ENCODE measurements around the gene MPZL3.

MPZL3 gene

DNA sequence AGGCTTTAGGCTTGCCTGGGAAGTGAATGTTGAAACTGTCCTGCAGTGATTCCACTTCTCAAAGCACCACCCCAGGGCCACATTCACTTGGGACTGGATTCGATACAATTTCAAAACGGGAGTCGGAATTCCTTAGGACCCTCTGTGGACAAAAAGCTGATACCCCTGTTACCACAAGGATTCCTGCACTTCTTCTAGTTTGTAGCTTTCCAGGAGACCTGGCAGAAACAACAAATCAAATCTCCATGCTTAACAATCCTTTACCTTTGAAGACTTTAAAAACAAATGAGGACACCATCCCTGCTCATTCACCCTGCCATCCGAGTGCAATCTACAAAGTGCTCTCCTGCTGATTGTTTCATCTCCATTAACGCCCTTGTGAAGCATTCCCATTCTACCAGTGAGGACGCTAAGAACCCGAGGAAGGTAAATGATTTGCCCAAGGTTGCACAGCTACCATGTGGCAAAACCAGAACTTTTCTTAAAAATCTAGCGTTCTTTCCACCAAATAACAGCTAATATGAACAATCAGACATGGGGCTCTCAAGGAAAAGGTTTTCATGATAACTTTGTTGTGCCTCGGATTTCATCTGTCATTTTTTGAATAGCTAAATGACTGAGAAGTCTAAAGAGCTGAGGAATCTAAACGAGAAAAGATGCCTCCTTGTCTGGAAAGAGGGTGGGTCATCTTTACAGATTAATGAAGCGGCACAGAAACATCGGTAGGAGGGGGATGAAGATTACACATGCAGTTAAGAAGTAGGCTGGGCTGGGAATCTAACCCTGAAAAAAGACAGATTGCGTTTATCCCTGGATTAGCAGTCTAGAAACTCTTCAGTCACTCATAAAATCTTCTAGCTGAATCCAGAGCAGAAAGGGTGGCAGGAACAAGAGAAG lies 12.7 kb upstream of the MPZL3 start:
- DNase-seq = no peak

DNA sequence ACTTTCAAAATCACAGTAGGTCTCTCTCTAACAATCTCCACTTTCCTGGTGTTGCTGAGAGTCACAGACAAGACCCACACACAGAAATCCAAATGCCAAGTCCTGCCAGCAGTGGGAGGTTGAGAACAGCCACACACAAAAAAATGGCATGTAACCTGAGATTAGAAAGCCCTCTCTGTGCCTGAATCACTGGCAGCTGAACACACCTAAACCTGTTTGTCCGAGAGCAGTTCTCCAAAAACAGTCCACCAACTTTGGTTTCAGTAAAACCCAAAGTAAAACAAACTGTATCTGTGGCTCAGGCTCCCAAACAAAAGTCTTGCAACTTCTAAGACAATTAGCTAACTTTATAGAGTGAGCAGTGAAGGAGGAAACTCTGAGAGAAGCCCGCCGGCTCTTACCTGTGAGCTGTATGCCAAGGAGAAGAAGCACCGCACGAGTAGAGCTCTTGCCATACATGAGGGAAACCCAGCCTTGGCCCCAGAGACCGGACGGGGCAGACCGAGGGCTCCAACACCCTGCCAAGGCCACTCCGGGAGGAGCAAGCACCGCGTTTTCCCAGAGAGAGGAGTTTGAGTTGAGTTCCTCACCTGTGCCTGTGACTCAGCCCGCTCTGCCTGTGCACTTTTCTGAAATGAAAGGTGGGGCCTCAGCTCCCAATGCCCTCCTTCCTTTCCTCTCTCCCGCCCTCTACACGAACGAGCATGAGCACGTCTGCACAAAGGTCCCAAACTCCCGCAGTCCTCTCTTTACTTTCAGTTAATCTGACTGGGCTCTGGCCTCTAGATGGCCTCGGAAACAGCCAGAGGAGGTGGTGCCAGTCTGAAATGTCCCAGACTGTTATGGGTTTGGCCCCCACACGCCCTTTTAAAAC lies 11.8 kb upstream of the MPZL3 start, which contains the start of gene MPZL2:
TSS of gene MPZL2 (minus strand) at position 603 of the 874 bp plus-strand sequence. CDS start at position 459, 144 bp downstream.
- peak; percentile 41 to 44 for DNase-seq

DNA sequence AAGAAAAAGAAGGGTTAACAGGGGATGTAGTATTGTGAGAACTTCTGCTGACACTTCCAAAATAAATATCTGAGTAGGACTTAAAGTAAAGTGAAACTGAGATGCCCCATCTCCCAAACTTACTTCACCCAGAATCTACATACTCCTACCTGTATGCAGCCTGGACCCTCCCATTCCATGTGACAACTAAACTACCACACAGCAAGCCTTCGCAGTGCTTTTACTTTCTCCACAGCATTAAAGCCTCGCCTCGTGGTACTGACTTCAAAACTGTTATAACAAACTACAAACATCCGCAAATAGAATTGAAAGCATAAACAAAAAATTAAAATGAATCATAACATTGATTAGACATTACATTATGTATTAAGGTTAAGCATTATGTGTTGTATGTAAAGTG lies 10.9 kb upstream of the MPZL3 start:
- no peak for DNase-seq

DNA sequence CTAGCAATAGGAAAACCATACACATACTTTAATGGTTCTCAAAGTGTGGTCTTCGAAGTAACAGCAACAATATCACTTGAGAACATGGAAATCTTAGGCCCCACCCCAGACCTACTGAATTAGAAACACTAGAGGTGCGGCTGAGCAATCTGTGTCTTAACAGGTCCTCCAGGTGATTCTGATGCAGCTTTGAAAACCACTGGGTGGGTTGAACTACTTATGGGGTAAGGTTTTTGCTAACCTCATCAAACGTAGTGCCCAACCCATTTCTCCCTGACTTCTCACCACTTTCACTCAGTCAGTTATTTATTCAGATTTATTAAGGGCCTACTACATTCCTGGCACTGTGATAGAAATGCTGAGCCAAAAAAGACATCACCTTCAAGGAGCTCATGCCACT lies 8.2 kb upstream of the MPZL3 start:
- DNase-seq = no peak

DNA sequence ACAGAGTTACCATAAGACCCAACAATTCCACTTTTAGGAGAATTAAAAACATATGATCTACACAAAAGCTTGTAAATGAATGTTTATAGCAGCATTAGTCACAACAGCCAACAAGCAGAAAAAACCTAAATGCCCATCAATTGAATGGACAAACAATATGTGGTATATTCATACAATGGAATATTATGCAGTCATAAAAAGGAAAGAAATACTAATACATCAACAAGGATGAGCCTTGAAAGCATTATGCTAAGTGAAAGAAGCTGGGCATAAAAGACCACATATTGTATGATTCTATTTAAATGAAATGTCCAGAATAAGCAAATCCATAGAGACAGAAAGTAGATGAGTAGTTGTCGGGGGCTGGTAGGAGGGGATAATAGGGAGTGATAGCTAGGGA lies 7.0 kb upstream of the MPZL3 start:
- DNase-seq = no peak

DNA sequence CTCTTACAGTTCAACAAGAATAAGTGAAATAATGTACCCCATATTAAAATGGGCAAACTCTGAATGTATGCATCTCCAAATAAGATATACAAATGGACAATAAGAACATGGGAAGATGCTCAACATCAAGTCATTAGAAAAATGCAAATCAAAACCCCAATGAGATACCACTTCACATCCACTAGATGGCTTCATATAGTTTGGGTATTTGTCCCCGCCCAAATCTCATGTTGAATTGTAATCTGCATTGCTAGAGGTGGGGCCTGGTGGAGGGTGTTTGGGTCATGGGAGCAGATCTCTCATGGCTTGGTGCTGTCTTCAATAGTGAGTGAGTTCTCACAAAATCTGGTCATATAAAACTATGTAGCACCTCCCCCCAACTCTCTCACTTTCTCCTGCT lies 6.2 kb upstream of the MPZL3 start:
- no peak for DNase-seq

DNA sequence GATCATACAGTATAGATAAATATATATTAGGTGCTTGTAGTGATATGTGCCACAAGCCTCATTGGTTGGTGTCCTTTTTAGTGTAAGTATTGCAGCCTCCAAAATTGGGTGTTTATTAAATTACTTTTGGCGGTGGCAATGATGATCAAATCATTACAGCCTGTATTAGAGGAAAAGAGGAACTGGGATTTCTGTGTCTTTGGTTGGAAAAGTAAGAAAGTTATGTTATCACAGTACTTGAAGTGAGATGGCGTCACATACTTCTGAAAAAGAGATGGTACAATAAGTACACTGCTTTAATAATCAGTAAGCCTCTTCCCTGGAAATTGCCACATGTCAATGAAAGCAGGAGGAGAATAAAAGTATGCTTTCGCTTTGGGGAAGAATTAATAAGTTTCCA lies 523 bp upstream of the MPZL3 start:
- no peak for DNase-seq

DNA sequence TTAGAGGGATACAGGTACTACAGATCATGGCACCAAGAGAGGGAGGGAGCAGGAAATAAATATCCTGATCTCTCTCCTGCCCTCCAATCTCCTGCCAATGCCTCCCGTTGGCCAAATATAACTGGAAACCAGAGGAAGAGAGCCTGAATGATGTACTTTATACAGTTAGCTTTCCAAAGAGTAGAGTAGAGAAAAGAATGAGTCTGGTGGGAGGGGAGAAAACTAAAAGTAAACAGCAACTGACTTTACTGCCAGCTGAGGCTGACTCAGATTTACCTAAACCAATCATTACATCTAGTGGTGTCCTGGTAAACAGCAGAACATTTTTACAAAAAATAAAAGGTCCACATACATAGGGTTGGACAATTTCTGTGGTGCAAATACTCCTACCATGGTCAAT lies 5.1 kb downstream of the MPZL3 start:
- no peak for DNase-seq

DNA sequence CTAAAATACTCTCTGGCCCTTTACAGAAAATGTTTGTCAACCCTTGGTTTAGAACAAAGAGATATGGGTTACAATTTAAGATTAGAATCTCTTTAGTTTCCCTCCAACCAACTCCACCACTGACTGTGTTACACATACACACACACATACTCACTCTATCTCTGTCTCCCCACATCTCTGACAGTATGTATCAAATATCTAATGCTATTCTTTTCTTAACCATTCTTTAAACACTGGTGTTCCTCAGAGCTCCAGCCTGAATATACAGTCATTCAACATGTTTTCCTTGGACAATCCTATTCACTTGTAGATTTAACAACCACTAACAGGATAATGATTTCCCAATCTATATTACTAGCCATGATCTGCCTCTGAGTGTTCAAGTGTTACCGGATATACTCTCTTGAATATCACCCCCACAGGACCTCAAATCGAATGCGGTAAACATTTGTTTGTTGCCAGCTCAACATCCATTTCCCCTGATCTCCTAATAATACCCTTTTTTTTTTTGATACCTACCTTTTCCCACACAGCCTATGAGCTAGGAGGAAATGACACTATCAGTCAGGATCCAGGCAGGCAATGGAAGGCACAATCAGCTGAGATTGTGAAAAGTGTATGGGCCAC lies 6.1 kb downstream of the MPZL3 start:
- DNase-seq = no peak

DNA sequence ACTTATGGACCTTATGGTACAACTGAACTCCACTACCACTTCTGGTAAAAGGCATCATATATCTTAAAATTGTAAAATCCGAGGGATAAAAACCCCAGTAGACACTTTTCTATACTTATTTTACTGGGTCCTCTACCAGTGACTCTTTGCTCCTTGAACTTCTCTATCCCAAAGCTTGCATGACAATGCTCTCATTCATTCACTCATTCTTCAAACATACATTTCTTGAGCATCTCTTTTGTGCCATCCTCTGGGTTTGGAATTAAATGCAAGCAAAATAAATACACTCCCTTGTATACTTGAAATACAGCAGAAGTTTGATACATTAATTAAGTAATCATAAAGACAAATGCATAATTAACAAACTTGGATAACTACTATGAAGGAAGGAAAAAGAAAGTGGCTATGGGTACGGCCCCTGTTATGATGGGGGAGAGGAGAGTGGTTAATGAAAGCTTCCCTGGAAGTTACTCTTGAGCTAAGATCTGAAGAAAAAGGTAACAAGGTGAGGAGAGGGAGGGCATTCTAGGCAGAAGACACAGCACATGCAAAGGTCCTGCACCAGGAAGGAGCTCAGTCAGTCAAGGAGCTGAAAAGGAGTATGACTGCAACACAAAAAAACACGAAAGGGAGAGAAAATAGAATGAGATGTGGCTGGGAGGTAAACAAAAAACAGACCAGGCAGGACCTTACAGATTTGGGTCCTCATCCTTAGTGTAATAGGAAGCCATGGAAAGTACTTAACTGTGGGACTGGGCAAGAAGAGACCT lies 8.0 kb downstream of the MPZL3 start:
- DNase-seq = no peak

DNA sequence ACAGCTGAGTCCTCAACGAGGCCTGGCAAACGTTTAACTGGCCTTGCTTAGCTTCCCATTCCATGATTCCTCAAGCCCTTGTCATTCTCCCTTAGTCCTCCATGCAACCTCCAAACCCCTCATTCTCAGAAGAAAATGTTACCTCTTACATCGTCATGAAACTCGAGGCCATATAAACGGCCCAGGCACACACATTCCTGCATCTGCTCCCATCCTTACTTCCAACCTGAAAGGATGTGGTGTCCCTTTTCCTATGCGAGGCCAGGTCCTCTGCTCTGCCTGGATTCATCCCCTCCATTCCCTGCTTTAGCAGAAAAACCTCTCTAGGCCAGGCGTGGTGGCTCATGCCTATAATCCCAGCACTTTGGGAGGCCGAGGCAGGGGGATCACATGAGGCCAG lies 9.0 kb downstream of the MPZL3 start:
- DNase-seq = no peak

DNA sequence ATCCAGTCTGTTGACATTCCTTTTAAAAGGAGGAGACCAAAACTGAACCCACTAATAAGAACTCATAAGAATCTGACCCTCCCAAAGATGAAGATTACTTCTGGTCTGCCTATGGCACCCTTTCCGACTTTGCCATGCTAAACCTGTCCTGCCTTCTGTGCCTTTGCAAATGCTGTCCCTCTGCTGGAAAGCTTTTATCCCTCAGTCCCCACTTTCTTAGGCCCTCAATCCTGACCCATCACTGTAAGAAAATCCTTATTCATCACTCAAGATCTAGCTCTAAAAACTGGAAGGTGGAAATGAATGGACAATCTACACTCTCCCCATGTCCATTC lies 10.4 kb downstream of the MPZL3 start:
- DNase-seq = no peak

DNA sequence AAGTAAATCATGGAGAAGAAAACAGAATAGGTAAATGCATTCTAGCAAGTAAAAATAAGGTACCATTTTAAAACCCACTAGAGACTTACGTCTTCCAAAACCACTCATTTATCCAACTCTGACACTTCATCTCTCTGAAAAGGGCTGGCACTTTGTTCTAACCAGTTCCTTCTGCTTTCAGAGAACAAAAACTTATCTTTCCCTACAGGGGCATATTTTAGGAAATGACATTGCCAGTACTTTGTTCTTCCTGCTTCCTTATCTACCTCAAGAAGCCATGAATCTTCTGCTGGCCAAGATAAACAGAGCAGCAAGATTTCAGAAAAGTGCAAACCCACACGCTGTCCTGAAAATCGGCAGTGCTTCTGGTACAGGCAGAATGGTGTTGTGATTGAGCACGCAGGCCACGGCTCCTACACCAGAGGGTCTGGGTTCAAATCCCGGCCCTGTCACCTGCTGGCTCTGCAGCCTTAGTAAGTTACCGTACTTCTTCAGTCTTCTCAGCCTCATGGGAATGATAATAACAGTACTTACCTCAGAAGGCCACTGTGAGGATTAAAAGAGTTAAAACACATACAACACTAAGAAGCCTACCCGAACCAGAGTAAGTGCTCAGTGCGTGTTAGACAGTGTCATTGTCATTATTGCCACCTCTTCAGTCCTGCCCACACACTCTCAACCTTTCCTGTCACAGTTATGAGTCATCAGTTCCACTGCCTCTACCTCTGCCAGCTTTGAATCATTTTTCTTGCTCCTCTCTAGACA lies 11.0 kb downstream of the MPZL3 start:
- DNase-seq = peak; percentile 60 to 72

DNA sequence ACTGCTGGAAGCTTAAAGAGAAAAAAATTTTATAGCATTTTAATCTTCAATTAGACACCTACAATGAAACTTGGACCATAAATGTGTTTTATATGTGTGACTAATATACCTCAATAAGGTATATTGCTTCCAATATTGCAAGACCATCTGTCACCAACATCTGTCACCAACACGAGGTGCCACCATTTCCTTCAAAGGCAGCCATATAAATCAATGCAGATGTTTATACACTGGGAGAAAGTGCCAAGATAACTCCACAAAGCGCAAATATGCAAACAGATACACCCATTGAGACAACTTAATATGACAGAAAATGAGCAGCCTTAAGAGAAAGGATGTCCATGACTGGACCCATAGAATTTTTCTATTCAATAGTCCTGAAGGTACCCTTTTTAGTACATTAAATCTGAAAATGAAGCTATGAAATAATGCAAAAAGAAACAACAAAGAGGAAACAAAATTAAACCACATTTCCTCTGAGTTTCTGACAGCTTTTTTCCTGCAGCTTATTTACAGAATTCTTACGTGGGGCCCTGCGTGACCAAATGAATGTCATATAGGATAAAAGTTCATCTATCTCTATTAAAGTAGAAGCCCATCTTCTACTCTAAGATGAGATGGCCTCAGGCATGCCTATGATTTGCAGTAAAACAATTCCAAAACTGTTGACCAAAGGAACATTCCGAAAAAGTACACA lies 12.5 kb downstream of the MPZL3 start:
- no peak for DNase-seq

DNA sequence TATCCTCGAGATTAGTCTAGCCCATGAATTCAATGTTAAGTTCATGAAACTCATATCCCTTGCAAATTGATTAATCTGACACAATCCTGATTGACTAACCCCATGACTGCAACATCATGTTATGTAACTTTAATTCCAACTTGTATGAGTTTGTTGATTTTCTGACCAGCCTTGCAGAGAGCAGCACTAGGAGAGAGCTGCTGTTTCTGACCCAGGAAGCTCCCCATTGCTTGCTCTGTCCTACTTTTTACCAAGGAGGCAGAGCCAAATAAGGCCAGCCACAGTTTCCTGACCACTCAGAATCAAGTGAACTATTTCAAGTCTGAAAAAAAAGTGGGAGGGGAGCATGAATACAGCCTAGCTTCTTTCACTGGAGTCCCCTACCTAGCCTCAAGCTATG lies 13.2 kb downstream of the MPZL3 start:
- no peak for DNase-seq

DNA sequence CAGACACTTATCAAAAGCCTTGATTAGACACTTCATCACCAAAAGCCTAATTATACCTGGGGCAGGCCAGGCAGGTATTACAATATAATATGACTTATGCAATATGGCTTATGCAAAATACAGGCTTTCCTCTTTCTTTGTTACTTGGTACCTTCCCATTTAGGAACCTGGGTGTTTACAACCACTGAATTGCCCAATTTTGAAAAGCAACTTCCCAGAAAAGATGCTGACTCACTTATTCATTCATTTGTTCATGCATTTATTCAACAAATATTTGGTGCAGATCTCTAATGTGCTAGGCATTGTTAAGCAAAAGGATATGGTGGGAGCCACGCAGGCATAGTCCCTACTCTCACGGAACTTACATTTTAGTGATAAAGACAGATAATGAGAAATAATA lies 13.7 kb downstream of the MPZL3 start:
- DNase-seq = no peak

DNA sequence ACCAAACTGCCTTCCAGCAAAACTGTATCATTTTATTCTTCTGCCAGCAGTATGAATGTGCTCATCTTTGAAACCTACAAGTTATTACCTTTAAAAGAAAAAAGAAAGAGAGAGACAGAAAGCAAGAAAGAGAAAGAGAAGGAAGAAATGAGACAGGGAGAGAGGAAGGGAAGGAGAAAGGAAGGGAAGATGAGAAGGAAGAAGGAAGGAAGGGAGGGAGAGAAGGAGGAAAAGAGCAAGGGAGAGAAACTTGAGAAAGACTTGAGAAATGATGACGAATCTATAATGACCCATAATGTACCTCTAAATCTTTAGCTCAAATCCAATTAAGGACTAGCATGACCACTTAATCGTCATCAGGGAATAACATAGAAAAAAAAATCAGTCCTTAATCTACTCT lies 16.0 kb downstream of the MPZL3 start:
- no peak for DNase-seq

DNA sequence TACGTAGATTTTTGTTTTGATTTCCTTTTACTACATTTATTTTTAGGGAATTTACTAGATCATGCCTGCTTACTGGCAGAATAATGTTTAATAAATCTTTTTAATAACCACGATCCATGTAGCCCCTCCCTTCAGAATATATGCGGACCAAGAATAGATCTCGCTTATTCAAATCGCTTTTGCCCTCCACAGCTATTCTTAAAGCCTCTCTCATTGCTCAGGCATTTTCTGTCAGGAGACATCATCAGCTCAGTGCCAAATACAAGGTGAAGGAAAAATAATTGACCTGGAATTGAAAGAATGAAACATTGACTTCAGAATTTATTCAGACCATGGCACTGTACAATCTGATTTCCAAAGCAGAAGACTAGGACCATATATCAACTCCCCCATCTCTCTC lies 17.3 kb downstream of the MPZL3 start:
- DNase-seq = no peak

DNA sequence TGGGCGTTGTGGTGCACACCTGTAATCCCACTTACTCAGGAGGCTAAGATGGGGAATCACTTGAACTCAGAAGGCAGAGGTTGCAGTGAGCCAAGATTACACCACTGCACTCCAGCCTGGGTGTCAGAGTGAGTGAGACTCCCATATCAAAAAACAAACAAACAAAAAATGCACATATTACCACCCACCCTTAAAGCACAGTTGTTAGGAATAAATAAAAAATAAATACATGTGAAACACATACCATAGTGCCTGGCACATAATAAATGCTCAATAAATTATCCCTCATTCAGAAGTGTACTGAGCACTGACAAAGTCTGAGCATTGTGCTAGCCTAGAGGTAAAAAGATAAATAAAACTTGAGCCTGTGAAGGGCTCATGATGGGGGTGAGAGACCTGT lies 18.3 kb downstream of the MPZL3 start:
- DNase-seq = no peak

DNA sequence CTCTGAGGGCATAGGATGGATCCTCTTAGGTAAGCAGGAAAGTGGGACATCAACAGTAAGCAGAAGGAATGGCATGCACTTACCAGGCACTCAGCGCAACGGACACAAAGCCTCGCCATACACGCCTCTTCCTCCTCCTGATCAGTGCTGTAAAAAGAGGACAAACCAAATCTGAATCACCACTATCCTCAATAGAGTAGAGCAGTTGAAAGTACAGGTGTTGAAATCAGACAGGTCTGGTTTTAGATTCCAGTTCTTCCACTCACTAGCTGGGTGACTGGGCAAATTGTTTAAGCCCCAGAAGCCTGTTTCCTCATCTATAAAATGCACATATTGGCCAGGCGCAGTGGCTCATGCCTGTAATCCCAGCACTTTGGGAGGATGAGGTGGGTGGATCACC lies 18.8 kb downstream of the MPZL3 start:
- DNase-seq = no peak

DNA sequence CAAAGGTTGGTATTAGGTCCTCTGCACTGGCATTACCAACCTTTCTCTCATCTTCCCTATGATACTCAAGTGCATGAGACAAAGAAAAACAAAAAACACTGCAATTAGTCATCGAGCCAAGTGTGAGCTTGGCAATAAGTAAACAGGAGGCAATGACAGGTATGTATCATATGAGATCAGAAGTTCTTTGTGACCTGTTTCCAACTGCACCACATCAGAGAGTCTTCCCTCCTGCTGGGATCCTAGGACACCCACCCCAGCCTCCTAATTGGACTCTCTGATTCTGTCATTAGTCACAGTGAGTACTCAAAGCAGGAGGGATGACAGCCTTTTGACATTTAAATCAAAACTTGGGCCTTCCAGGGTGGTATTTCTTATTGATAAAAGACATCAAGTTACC lies 19.5 kb downstream of the MPZL3 start:
- peak; percentile 49 to 69 for DNase-seq
